Dermis blood vessel endothelial cell (primary cell): Measurements from ENCODE around the gene MYO15B. TPM values are rescaled to one million over a fixed set of nuclear protein-coding genes. Genes with fewer than 3 reads are reported as not detected.

Source experiments
- DNase-seq: peaks from one replicate; pipeline ENCODE4 v3.0.0; 2010
- total RNA-seq: library from RNA; depleted of rRNA; stranded (reverse); fragments of >200 nt; gene quantifications from 2 replicates; pipeline ENCODE4 v1.2.3, GENCODE V29; 2014

The MYO15B gene
- total RNA-seq, result 7.5 and 28.4 TPM in 2 replicates

- peak; percentile 41 for DNase-seq
Observed at GRCh38 chr17:75587675-75588595, at the start of gene MYO15B. TSS of gene MYO15B (plus strand) at chr17:75587800. CDS start at chr17:75588058, 258 bp downstream.

DNA sequence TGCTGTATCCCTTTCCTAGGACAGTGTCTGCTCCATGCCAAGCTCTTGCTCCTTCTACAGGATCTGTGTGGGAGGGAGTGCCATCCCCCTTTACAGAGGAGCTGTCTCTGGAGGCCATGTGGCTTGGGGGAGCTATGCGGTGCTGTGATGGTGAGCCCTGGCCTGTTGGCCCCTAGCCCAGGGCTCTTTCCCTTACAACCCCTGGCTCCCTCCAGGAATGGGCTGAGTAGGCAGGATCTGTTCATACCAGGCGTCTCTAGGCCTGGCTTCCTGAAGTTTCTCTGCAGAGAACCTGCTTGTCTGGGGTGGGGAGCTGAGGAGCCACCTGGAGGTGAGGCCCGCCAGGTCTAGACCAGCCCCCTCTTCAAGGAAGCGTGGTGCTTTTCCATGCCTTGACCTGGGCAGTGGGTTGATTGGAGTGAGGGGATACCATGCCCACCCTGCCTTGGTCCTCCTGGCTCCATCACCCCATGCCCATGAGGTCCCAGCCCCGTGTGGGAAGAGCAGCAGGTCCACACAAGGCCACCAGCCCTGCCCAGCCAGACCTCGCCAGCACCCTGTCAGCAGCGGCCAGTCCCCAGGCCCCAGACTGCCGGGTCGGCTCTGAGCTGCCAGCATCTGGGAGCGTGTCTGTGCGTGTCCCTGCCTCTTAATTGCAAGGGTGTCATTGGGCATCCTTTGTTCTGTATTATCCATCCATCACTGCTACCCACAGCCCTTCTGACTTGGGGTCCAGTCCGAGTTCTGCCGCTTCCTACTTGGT, 47.5 kb upstream of the MYO15B start:
- DNase-seq, result no peak

- DNase-seq, result no peak
Observed at GRCh38 chr17:75540923-75541503, 46.6 kb upstream of the MYO15B start.

DNA sequence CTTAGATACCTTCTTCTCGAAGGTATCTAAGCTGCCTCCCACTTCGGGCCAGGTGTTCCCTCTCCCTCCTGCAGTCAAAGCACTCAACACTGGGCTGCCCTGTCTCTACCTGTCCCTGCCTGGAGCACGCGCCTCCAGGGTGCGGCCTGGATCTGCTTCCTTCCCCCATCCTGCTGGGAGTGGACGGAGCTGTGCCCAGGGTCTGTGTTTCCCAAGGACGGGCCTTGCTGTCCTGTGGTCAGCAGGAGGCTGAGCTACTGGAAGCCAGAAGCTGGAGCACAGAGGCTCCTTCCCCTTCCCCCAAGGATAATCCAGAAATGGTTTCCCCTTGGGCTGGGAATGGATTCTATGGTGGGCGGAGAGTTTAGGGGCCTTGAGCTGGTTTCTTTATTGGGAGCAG, 45.4 kb upstream of the MYO15B start:
- no peak for DNase-seq

- no peak for DNase-seq
Observed at GRCh38 chr17:75542728-75543336, 44.8 kb upstream of the MYO15B start.

- DNase-seq, result no peak
Observed at GRCh38 chr17:75544250-75544649, 43.4 kb upstream of the MYO15B start.

GRCh38 chr17:75546181-75546580, 41.4 kb upstream of the MYO15B start:
- DNase-seq, result no peak

DNA sequence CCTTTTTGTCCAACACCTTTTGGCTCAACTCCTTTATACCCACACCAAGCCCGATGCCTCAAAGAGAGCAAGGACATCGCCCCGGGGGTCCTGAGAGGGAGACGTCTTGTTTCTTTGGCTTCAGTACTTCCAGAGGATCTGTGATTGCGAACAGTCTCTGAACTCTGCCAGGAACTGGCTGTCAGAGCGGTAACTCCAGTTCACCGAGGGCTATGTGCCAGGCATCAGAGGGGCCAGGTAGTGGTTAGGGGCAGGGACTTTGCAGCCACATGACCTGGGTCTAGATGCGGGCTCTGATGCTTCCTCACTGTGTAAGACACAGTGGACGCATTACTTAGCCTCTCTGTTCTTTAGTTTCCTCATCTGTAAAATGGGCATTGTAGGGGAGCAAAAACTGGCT, 40.5 kb upstream of the MYO15B start:
- no peak for DNase-seq

- DNase-seq, result no peak
Observed at GRCh38 chr17:75548813-75549212, 38.8 kb upstream of the MYO15B start.

GRCh38 chr17:75549246-75550138, 38.1 kb upstream of the MYO15B start:
- no peak for DNase-seq

- DNase-seq, result no peak
Observed at GRCh38 chr17:75550139-75550465, 37.5 kb upstream of the MYO15B start.

GRCh38 chr17:75551266-75551665, 36.3 kb upstream of the MYO15B start:
- DNase-seq, result no peak

DNA sequence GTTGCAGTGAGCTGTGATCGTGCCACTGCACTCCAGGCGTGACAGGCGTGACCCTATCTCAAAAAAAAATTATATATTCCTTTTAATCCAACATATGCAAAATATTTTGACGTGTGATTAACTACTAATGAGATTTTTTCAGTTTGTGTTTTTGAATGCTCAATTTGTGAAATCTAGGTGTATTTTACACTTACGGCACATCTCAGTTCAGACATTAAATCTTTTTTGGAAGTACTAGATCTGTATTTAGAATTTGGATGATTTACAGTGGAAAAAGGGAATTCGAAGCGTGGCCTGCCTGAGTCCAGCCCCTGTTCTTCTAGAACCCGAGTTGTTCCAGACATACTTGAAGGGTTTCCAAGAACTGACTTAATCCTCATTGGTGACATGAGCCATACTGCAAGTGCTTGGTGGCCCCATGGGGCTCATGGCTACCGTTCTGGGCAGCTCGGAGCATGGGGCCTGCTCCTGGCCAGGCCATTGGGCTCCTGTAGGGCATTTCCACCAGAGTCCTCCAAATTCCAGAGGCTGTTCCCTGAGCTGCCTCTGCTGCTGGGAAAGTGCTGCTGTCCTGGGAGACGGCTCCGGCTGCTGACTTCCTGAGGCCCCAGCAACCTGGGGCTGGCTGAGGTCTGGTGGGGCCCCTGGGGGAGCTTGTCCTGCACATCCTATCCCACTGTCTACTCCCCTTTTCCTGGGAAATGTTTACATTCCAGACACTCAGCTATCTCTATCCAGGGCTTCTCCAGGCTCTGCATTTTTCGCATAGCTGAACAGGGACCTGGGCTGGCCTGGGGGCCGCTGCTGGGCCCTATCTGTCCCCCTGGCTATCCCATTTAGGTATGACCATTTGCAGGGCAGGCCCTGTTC, 34.9 kb upstream of the MYO15B start:
- DNase-seq, result no peak

- no peak for DNase-seq
Observed at GRCh38 chr17:75553295-75554110, 34.1 kb upstream of the MYO15B start.

DNA sequence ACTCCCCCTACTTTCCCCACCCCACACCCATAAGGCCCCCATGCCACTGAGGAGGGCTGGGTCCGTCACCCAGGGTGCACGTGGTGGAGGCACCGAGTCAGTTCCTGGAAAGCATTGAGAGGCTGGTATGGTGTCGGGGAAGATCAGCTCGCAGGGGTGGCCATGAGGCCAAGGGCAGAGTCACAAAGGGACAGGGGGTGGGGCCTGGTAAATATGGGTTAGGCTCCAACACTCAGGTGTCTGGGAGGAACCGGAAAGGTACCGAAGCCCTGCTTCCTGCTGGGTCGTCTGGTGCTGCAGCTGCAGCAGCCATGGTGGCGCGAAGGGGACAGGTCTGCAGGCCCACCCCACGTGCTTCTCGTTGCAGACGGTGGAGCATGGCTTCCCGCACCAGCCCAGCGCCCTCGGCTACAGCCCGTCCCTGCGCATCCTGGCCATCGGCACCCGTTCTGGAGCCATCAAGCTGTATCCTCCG, 31.9 kb upstream of the MYO15B start:
- no peak for DNase-seq

GRCh38 chr17:75557075-75557851, 30.3 kb upstream of the MYO15B start:
- no peak for DNase-seq

DNA sequence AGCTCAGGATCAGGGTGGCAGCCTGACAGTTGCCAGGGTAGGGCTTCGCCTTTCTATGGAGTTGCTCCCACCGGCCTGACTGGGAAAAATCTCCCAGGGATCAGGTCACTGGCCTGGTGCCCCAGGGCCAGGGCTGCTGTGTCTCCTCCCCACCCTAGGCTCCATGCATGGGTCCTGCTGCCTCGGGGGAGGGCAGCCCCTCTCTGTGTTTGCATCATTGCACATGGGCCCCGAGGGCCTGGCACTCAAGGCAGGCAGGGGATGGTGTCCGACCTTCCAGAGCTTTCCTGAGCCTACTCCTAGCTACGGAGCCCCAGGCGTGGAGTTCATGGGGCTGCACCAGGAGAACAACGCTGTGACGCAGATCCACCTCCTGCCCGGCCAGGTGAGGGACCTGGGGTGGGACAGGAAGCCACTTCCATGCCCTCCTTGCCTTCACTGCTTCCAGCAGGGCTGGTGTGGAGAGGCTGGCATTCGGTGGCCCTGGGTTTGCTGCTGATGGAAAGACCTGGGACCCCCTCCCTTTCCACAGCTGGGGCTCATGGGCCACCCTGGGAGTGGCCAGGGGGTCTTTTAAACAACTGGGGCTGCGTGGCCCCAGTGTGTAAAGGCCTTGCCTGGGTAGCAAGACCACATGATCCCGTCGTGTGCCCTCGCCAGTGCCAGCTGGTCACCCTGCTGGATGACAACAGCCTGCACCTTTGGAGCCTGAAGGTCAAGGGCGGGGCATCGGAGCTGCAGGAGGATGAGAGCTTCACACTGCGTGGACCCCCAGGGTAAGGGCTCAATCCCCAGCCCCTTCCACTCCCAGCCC, 29.5 kb upstream of the MYO15B start:
- DNase-seq, result no peak
